Measurements from ENCODE around the gene PLTP. TPM values are rescaled to one million over a fixed set of nuclear protein-coding genes. Genes with fewer than 3 reads are reported as not detected.

PLTP gene
- total and polyA plus RNA-seq, 2 donors = 51.5 to 221 TPM

GRCh38 chr20:45920462-45921336, 8.7 kb upstream of the PLTP start:
- H3K4me1 ChIP-seq (ENCODE audit: insufficient read depth) = no peaks in the 10 kb centered on the region
- no peaks in the 10 kb centered on the region for H3K36me3 ChIP-seq (ENCODE audit: insufficient read depth)
- DNase-seq (ENCODE audit: extremely low spot score) = no peak
- WGBS = 71% methylated on average over 9 of the region's 9 CpGs
- no peak overlapping the region for H3K27ac ChIP-seq (ENCODE audit: low read depth)
- H3K4me3 ChIP-seq (ENCODE audit: low read depth, low read length) = no peak overlapping the region

GRCh38 chr20:45919542-45920399, 7.8 kb upstream of the PLTP start:
- 35% methylated on average over 11 of the region's 11 CpGs for WGBS
- Histone ChIP-seq H3K4me3 (ENCODE audit: low read depth, low read length) (no peak overlapping the region), H3K27ac (ENCODE audit: low read depth) (no peak overlapping the region), H3K4me1 (ENCODE audit: insufficient read depth) (no peaks in the 10 kb centered on the region), H3K36me3 (ENCODE audit: insufficient read depth) (no peaks in the 10 kb centered on the region)
- DNase-seq (ENCODE audit: extremely low spot score) = peak; percentile 48

- Histone ChIP-seq H3K36me3 (ENCODE audit: insufficient read depth) (no peaks in the 10 kb centered on the region), H3K4me3 (ENCODE audit: low read depth, low read length) (no peak overlapping the region), H3K27ac (ENCODE audit: low read depth) (peak overlapping the region; percentile 27), H3K4me1 (ENCODE audit: insufficient read depth) (no peaks in the 10 kb centered on the region)
- DNase-seq (ENCODE audit: extremely low spot score) = no peak
- 78% methylated on average over 12 of the region's 12 CpGs for WGBS
Observed at GRCh38 chr20:45918779-45919537, 7.0 kb upstream of the PLTP start.

GRCh38 chr20:45918182-45918737, 6.3 kb upstream of the PLTP start:
- Histone ChIP-seq H3K4me3 (ENCODE audit: low read depth, low read length) (no peak overlapping the region), H3K4me1 (ENCODE audit: insufficient read depth) (no peaks in the 10 kb centered on the region), H3K36me3 (ENCODE audit: insufficient read depth) (no peaks in the 10 kb centered on the region), H3K27ac (ENCODE audit: low read depth) (peak overlapping the region; percentile 46)
- DNase-seq (ENCODE audit: extremely low spot score) = no peak
- 40% methylated on average over 5 of the region's 5 CpGs for WGBS

DNA sequence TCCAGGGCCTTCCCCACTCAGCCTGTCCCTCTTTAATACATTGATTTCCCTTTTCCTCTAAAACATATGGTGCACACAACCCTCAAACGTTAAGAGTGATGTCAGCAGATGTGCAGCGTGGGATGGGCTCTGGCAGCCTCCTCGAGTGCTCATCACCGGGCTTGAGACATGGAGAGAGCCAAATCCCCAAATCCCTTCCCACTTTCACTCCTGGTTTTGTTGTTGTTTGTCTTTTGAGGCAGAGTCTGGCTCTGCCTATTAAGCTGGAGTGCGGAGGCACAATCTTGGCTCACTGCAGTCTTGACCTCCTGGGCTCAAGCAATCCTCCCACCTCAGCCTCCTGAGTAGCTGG, 5.8 kb upstream of the PLTP start:
- WGBS = 37% methylated on average over 5 of the region's 5 CpGs
- DNase-seq (ENCODE audit: extremely low spot score) = peak; percentile 53
- Histone ChIP-seq H3K4me1 (ENCODE audit: insufficient read depth) (no peaks in the 10 kb centered on the region), H3K4me3 (ENCODE audit: low read depth, low read length) (no peak overlapping the region), H3K36me3 (ENCODE audit: insufficient read depth) (no peaks in the 10 kb centered on the region), H3K27ac (ENCODE audit: low read depth) (no peak overlapping the region)

- Histone ChIP-seq H3K36me3 (ENCODE audit: insufficient read depth) (no peaks in the 10 kb centered on the region), H3K4me1 (ENCODE audit: insufficient read depth) (no peaks in the 10 kb centered on the region), H3K4me3 (ENCODE audit: low read depth, low read length) (no peak overlapping the region), H3K27ac (ENCODE audit: low read depth) (no peak overlapping the region)
- 53% methylated on average over 5 of the region's 5 CpGs for WGBS
- DNase-seq (ENCODE audit: extremely low spot score) = no peak
Observed at GRCh38 chr20:45913116-45913515, 1.2 kb upstream of the PLTP start.

DNA sequence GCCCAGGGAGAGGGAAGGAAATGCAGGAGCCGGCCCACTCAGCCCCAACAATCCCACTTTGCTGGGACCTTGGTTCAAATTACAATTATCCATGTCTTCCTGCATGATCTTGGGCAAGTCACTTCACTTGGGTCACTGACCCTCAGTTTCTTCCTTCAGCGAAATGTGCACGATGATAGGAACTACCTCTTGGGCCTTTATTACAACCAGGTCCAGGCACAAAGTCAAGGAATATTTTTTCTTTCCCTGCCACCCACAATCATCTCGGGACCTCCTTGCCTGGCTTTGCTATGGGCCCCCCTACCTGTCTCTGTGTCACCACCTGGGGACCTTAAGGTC, 358 bp upstream of the PLTP start:
- Histone ChIP-seq H3K4me1 (ENCODE audit: insufficient read depth) (no peaks in the 10 kb centered on the region), H3K27ac (ENCODE audit: low read depth) (no peak overlapping the region), H3K4me3 (ENCODE audit: low read depth, low read length) (peak overlapping the region; percentile 41), H3K36me3 (ENCODE audit: insufficient read depth) (no peaks in the 10 kb centered on the region)
- no peak for DNase-seq (ENCODE audit: extremely low spot score)
- WGBS = 15% methylated on average over 4 of the region's 4 CpGs

GRCh38 chr20:45910670-45911485, 1.1 kb downstream of the PLTP start:
- H3K4me3 ChIP-seq (ENCODE audit: low read depth, low read length) = peak overlapping the region; percentile 41
- WGBS = 2% methylated on average over 43 of the region's 43 CpGs
- peak; percentile 95 for DNase-seq (ENCODE audit: extremely low spot score)
- H3K36me3 ChIP-seq (ENCODE audit: insufficient read depth) = no peaks in the 10 kb centered on the region
- H3K27ac ChIP-seq (ENCODE audit: low read depth) = peak overlapping the region; percentile 65
- no peaks in the 10 kb centered on the region for H3K4me1 ChIP-seq (ENCODE audit: insufficient read depth)

- no peak overlapping the region for H3K27ac ChIP-seq (ENCODE audit: low read depth)
- no peaks in the 10 kb centered on the region for H3K36me3 ChIP-seq (ENCODE audit: insufficient read depth)
- 81% methylated on average over 22 of the region's 22 CpGs for WGBS
- H3K4me1 ChIP-seq (ENCODE audit: insufficient read depth) = no peaks in the 10 kb centered on the region
- H3K4me3 ChIP-seq (ENCODE audit: low read depth, low read length) = no peak overlapping the region
- no peak for DNase-seq (ENCODE audit: extremely low spot score)
Observed at GRCh38 chr20:45909817-45910669, 1.9 kb downstream of the PLTP start.

- Histone ChIP-seq H3K4me3 (ENCODE audit: low read depth, low read length) (no peak overlapping the region), H3K4me1 (ENCODE audit: insufficient read depth) (no peaks in the 10 kb centered on the region), H3K27ac (ENCODE audit: low read depth) (no peak overlapping the region), H3K36me3 (ENCODE audit: insufficient read depth) (no peaks in the 10 kb centered on the region)
- DNase-seq (ENCODE audit: extremely low spot score) = no peak
- WGBS = 89% methylated on average over 12 of the region's 12 CpGs
Observed at GRCh38 chr20:45909336-45909808, 2.6 kb downstream of the PLTP start.

GRCh38 chr20:45908084-45908483, 3.9 kb downstream of the PLTP start:
- Histone ChIP-seq H3K4me1 (ENCODE audit: insufficient read depth) (no peaks in the 10 kb centered on the region), H3K27ac (ENCODE audit: low read depth) (no peak overlapping the region), H3K4me3 (ENCODE audit: low read depth, low read length) (no peak overlapping the region), H3K36me3 (ENCODE audit: insufficient read depth) (no peaks in the 10 kb centered on the region)
- no peak for DNase-seq (ENCODE audit: extremely low spot score)
- 97% methylated on average over 2 of the region's 2 CpGs for WGBS
